ENCODE measurements around the gene FAM13A. TPM values are rescaled to one million over a fixed set of nuclear protein-coding genes. Genes with fewer than 3 reads are reported as not detected.
"Not testable (repeated sequence)": the region's sequence is repeated elsewhere in the genome, so short reads cannot be mapped to it uniquely, and the experiment has no call there.

The FAM13A gene
- total RNA-seq, 1 experiment from 2014 or later, result 26.7 TPM

GRCh38 chr4:88908003-88908402 is 149.0 kb downstream of the FAM13A start:
- TF ChIP-seq EZH2 (IDR thresholded peaks at IDR 0.05; ENCODE audit: low read depth), result no peak
- TF ChIP-seq, protein P1, sequence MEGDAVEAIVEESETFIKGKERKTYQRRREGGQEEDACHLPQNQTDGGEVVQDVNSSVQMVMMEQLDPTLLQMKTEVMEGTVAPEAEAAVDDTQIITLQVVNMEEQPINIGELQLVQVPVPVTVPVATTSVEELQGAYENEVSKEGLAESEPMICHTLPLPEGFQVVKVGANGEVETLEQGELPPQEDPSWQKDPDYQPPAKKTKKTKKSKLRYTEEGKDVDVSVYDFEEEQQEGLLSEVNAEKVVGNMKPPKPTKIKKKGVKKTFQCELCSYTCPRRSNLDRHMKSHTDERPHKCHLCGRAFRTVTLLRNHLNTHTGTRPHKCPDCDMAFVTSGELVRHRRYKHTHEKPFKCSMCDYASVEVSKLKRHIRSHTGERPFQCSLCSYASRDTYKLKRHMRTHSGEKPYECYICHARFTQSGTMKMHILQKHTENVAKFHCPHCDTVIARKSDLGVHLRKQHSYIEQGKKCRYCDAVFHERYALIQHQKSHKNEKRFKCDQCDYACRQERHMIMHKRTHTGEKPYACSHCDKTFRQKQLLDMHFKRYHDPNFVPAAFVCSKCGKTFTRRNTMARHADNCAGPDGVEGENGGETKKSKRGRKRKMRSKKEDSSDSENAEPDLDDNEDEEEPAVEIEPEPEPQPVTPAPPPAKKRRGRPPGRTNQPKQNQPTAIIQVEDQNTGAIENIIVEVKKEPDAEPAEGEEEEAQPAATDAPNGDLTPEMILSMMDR (conservative IDR thresholded peaks at IDR 0.05), result no peak
- Histone ChIP-seq H3K4me3 (no peak overlapping the region), H4K20me1 (ENCODE audit: insufficient read depth) (no peaks in the 10 kb centered on the region), H2AFZ (no peak overlapping the region), H3K9me3 (ENCODE audit: insufficient read depth, low read depth) (no peaks in the 10 kb centered on the region), H3K27ac (no peak overlapping the region), H3K4me2 (no peak overlapping the region), H3K9me2 (ENCODE audit: insufficient read depth) (no peaks in the 10 kb centered on the region), H3K4me1 (replicated peaks; ENCODE audit: insufficient read depth) (no peaks in the 10 kb centered on the region), H3K27me3 (ENCODE audit: insufficient read depth, low read depth) (no peaks in the 10 kb centered on the region), H3K36me3 (ENCODE audit: low read depth) (no peaks in the 10 kb centered on the region), H3F3A (ENCODE audit: insufficient read depth, low read depth) (no peaks in the 10 kb centered on the region), H3K79me2 (ENCODE audit: low read depth) (no peaks in the 10 kb centered on the region)
- CTCF ChIA-PET, result no interaction called here
- no TSS peak for BruUV-seq (replicated peaks)
- no peak for DNase-seq
- intact Hi-C loops (cut with micrococcal nuclease; ENCODE audit: unreplicated experiment), result no loop called here
- POLR2A ChIA-PET (ENCODE audit: unreplicated experiment), result no interaction called here

DNA sequence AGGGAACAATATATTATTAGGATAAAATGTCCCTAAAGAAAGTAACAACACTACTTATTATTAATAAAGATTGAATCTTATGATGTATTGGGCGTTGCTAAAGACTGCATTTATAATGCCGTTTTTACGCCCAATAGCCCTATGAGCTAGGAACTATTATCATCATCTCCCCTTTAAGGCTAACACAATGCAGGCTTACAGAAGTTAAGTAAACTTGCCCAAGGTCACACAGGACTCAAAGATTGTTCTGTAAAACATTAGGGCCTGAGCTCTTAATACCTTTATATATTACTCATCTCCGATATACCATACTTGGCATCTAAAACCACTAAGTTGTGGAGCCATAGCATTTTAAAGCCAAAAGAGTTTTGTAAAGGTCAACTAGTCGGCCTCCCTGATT is 149.5 kb downstream of the FAM13A start:
- Histone ChIP-seq H3K4me1 (replicated peaks; ENCODE audit: insufficient read depth) (no peaks in the 10 kb centered on the region), H3K27me3 (ENCODE audit: insufficient read depth, low read depth) (no peaks in the 10 kb centered on the region), H3K36me3 (ENCODE audit: low read depth) (no peaks in the 10 kb centered on the region), H3K4me3 (no peak overlapping the region), H3F3A (ENCODE audit: insufficient read depth, low read depth) (no peaks in the 10 kb centered on the region), H2AFZ (no peak overlapping the region), H3K9me2 (ENCODE audit: insufficient read depth) (no peaks in the 10 kb centered on the region), H3K4me2 (no peak overlapping the region), H4K20me1 (ENCODE audit: insufficient read depth) (no peaks in the 10 kb centered on the region), H3K9me3 (ENCODE audit: insufficient read depth, low read depth) (no peaks in the 10 kb centered on the region), H3K27ac (no peak overlapping the region), H3K79me2 (ENCODE audit: low read depth) (no peaks in the 10 kb centered on the region)
- no peak for DNase-seq
- BruUV-seq (replicated peaks), result no TSS peak
- intact Hi-C loops (cut with micrococcal nuclease; ENCODE audit: unreplicated experiment), result no loop called here
- CTCF ChIA-PET, result no interaction called here
- no peak for TF ChIP-seq EZH2 (IDR thresholded peaks at IDR 0.05; ENCODE audit: low read depth)
- TF ChIP-seq, protein P1 (conservative IDR thresholded peaks at IDR 0.05), result no peak
- POLR2A ChIA-PET (ENCODE audit: unreplicated experiment), result no interaction called here

- POLR2A ChIA-PET (ENCODE audit: unreplicated experiment), result interaction anchor here (0.5 kb wide), 1 partner anchor 95 kb away, joined by 3 read pairs; no protein-coding TSS in a partner anchor
- CTCF ChIA-PET, DNase-seq: not testable (repeated sequence)
Measured at GRCh38 chr4:88904240-88904639, 152.7 kb downstream of the FAM13A start.

DNA sequence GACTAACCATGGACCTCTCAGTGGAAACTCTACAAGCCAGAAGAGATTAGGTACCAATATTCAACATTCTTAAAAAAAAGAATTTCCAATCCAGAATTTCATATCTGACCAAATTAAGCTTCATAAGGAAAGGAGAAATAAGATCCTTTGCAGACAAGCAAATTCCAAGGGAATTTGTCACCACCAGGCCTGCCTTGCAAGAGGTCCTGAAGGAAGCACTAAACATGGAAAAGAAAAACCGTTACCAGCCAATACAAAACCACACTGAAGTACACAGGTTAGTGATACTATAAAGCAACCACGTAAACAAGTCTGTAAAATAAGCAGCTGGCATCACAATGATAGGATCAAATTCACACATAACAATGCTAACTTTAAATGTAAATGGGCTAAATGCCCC is 156.6 kb downstream of the FAM13A start:
- Histone ChIP-seq H3K4me1 (replicated peaks; ENCODE audit: insufficient read depth) (no peaks in the 10 kb centered on the region), H3K36me3 (ENCODE audit: low read depth) (no peaks in the 10 kb centered on the region), H3K9me2 (ENCODE audit: insufficient read depth) (no peaks in the 10 kb centered on the region), H3K79me2 (ENCODE audit: low read depth) (no peaks in the 10 kb centered on the region), H3K27me3 (ENCODE audit: insufficient read depth, low read depth) (no peaks in the 10 kb centered on the region), H4K20me1 (ENCODE audit: insufficient read depth) (no peaks in the 10 kb centered on the region), H3K27ac (no peak overlapping the region), H3K4me3 (no peak overlapping the region), H3K9me3 (ENCODE audit: insufficient read depth, low read depth) (no peaks in the 10 kb centered on the region), H3K4me2 (no peak overlapping the region), H3F3A (ENCODE audit: insufficient read depth, low read depth) (no peaks in the 10 kb centered on the region), H2AFZ (no peak overlapping the region)
- ChIA-PET CTCF (no interaction called here), POLR2A (ENCODE audit: unreplicated experiment) (no interaction called here)
- intact Hi-C loops (cut with micrococcal nuclease; ENCODE audit: unreplicated experiment), result no loop called here
- TF ChIP-seq EZH2 (IDR thresholded peaks at IDR 0.05; ENCODE audit: low read depth), result no peak
- TF ChIP-seq, protein P1 (conservative IDR thresholded peaks at IDR 0.05), result no peak
- DNase-seq, result no peak
- no TSS peak for BruUV-seq (replicated peaks)

More at GRCh38 chr4:88904240-88904639, 152.7 kb downstream of the FAM13A start:
- H3F3A ChIP-seq (ENCODE audit: insufficient read depth, low read depth); H3K36me3 ChIP-seq (ENCODE audit: low read depth); H2AFZ ChIP-seq; H3K27ac ChIP-seq; H3K4me3 ChIP-seq; intact Hi-C loops (cut with micrococcal nuclease; ENCODE audit: unreplicated experiment); H3K4me1 ChIP-seq (replicated peaks; ENCODE audit: insufficient read depth); H3K27me3 ChIP-seq (ENCODE audit: insufficient read depth, low read depth); H3K79me2 ChIP-seq (ENCODE audit: low read depth); H3K9me2 ChIP-seq (ENCODE audit: insufficient read depth); BruUV-seq (replicated peaks); H3K4me2 ChIP-seq; H3K9me3 ChIP-seq (ENCODE audit: insufficient read depth, low read depth); H4K20me1 ChIP-seq (ENCODE audit: insufficient read depth): not testable (repeated sequence)

Measured in PC-9 (cell line).